ENCODE results near the gene SPRYD4. TPM values are rescaled to one million over a fixed set of nuclear protein-coding genes. Genes with fewer than 3 reads are reported as not detected.

Gene SPRYD4
- total and polyA plus RNA-seq, 2 of the 4 experiments (the other 2 are of a cell fraction) = 1.7 to 1.8 TPM

- ATAC-seq (ENCODE audit: low read depth) (no peak), DNase-seq (no peak)
- dilution Hi-C loops (cut with HindIII; ENCODE audit: low sequenced_read_pairs, unreplicated experiment) (no loop called here), intact Hi-C loops (cut with micrococcal nuclease) (no loop called here), in situ Hi-C loops (cut with MboI; ENCODE audit: low sequenced_read_pairs) (no loop called here)
- H2AK5ac ChIP-seq (ENCODE audit: low read depth, low read length) = no peak overlapping the region
- H3K4ac ChIP-seq (ENCODE audit: low read depth, low read length) = no peak overlapping the region
- no peak overlapping the region for H3K4me3 ChIP-seq (ENCODE audit: insufficient read depth, low read depth, low read length)
- no peaks in the 10 kb centered on the region for H3K4me1 ChIP-seq (ENCODE audit: control insufficient read depth, insufficient read depth, low read length)
- H3K23ac ChIP-seq (ENCODE audit: low read depth, low read length) = no peak overlapping the region
- peaks cover 29% of the 10 kb centered on the region for H3K36me3 ChIP-seq (ENCODE audit: control insufficient read depth, insufficient read depth, low read length)
- BruUV-seq (replicated peaks) = no TSS peak
- H3K14ac ChIP-seq (replicated peaks; ENCODE audit: low read depth, low read length) = no peak overlapping the region
- ChIA-PET POLR2A (ENCODE audit: unreplicated experiment) (no interaction called here), CTCF (interaction anchor here (0.9 kb wide), 1 partner anchor 66 kb away, joined by 3 read pairs; the partner anchor contains the start of gene STAT2)
- H4K8ac ChIP-seq (ENCODE audit: low read depth in 2 of 2, low read length in 2 of 2) = no peak overlapping the region
- no peak overlapping the region for H3K27ac ChIP-seq (ENCODE audit: insufficient read depth, low read length)
- no peak overlapping the region for H4K91ac ChIP-seq (ENCODE audit: insufficient read depth, low read depth, low read length)
- no peak overlapping the region for H4K5ac ChIP-seq (ENCODE audit: low read depth, low read length)
- H3K27me3 ChIP-seq (ENCODE audit: control insufficient read depth, insufficient read depth, low read length) = no peaks in the 10 kb centered on the region
- no peak overlapping the region for H2BK20ac ChIP-seq (ENCODE audit: low read depth, low read length)
- no peak overlapping the region for H2BK15ac ChIP-seq (ENCODE audit: low read depth, low read length)
- no peak overlapping the region for H3K9ac ChIP-seq (ENCODE audit: low read depth, low read length)
- no CpG with 5 or more reads among the region's 3 CpGs for WGBS, 2 experiments (ENCODE audit: extremely low coverage in 2 of 2, insufficient read length in 1 of 2)
- H3K56ac ChIP-seq (ENCODE audit: extremely low read depth, insufficient read depth, low read length) = no peak overlapping the region
- H3K9me1 ChIP-seq (ENCODE audit: insufficient read depth, low read length) = peaks cover 4% of the 10 kb centered on the region; the same call in 1 of the 2 replicates
- H2AFZ ChIP-seq (replicated peaks; ENCODE audit: low read length, poor library complexity) = no peak overlapping the region
- no peaks in the 10 kb centered on the region for H3K79me1 ChIP-seq (ENCODE audit: low read depth in 1 of 2, low read length in 2 of 2)
- H3K18ac ChIP-seq (ENCODE audit: low read depth, low read length) = no peak overlapping the region
- no peak overlapping the region for H2BK120ac ChIP-seq (ENCODE audit: low read depth, low read length)
- TF ChIP-seq BHLHE40 (IDR thresholded peaks at IDR 0.05; ENCODE audit: low read depth, low read length) (no peak), CHD1 (IDR thresholded peaks at IDR 0.05; ENCODE audit: low read depth, low read length) (no peak), USF2 (IDR thresholded peaks at IDR 0.05; ENCODE audit: low read depth, low read length) (no peak), CTCF (conservative IDR thresholded peaks at IDR 0.05; ENCODE audit: low read depth, low read length) (no peak), MAZ (IDR thresholded peaks at IDR 0.05; ENCODE audit: borderline replicate concordance, low read depth, low read length) (no peak), MAFK (IDR thresholded peaks at IDR 0.05; ENCODE audit: low read depth, low read length) (no peak), ELK1 (IDR thresholded peaks at IDR 0.05; ENCODE audit: borderline replicate concordance, low read depth, low read length) (no peak), RAD21 (IDR thresholded peaks at IDR 0.05; ENCODE audit: low read length) (no peak)
- H3K4me2 ChIP-seq (ENCODE audit: low read depth, low read length) = no peak overlapping the region
- H2AK9ac ChIP-seq (replicated peaks; ENCODE audit: low read depth, low read length, poor library complexity) = no peak overlapping the region
- no peaks in the 10 kb centered on the region for H3K9me3 ChIP-seq (ENCODE audit: control insufficient read depth, insufficient read depth, low read length)
- no peak overlapping the region for H2BK5ac ChIP-seq (ENCODE audit: low read depth, low read length, poor library complexity, severe bottlenecking)
- no peaks in the 10 kb centered on the region for H4K20me1 ChIP-seq (ENCODE audit: insufficient read depth, low read length)
Measured at GRCh38 chr12:56425940-56426438, 42.4 kb upstream of the SPRYD4 start.
